Cortex of kidney (tissue), 1 donor: Measurements from ENCODE around the gene NEURL4.
"Not testable (repeated sequence)": the region's sequence is repeated elsewhere in the genome, so short reads cannot be mapped to it uniquely, and the experiment has no call there.

Experiments
- DNase-seq: peaks from one replicate; lab custom pipeline; 2025; lab: John Stamatoyannopoulos, UW

NEURL4 gene

GRCh38 chr17:7328840-7329373 lies at the start of gene NEURL4:
TSS of gene NEURL4 (minus strand) at chr17:7329335. CDS start at chr17:7329312, 23 bp downstream.
- DNase-seq, result no peak

GRCh38 chr17:7374353-7374752 lies 45.2 kb upstream of the NEURL4 start:
- no peak for DNase-seq

GRCh38 chr17:7370853-7371252 lies 41.7 kb upstream of the NEURL4 start:
- DNase-seq, result no peak

GRCh38 chr17:7369825-7370224 lies 40.7 kb upstream of the NEURL4 start:
- no peak for DNase-seq

GRCh38 chr17:7368599-7368994 lies 39.5 kb upstream of the NEURL4 start:
- not testable (repeated sequence) for DNase-seq

GRCh38 chr17:7367918-7368598 lies 38.9 kb upstream of the NEURL4 start:
- DNase-seq, result no peak

- DNase-seq, result no peak
These were observed 37.9 kb upstream of the NEURL4 start for GRCh38 chr17:7367083-7367482.

- not testable (repeated sequence) for DNase-seq
These were observed 36.8 kb upstream of the NEURL4 start for GRCh38 chr17:7365963-7366362.

- no peak for DNase-seq
These were observed 34.2 kb upstream of the NEURL4 start for GRCh38 chr17:7363311-7363710.

GRCh38 chr17:7361906-7362305 lies 32.8 kb upstream of the NEURL4 start:
- no peak for DNase-seq

GRCh38 chr17:7357381-7357780 lies 28.2 kb upstream of the NEURL4 start:
- DNase-seq, result no peak

- no peak for DNase-seq
These were observed 27.6 kb upstream of the NEURL4 start for GRCh38 chr17:7356756-7357155.

- no peak for DNase-seq
These were observed 27.0 kb upstream of the NEURL4 start for GRCh38 chr17:7356072-7356549.

- DNase-seq, result no peak
These were observed 26.4 kb upstream of the NEURL4 start for GRCh38 chr17:7355573-7355972.

- DNase-seq, result no peak
These were observed 25.9 kb upstream of the NEURL4 start, which contains the start of gene TMEM95 for GRCh38 chr17:7355053-7355452. TSS of gene TMEM95 (plus strand) at chr17:7355156. CDS start at chr17:7355205, 49 bp downstream.

- DNase-seq, result no peak
These were observed 25.2 kb upstream of the NEURL4 start for GRCh38 chr17:7354262-7354843.

GRCh38 chr17:7352910-7353635 lies 23.9 kb upstream of the NEURL4 start:
- no peak for DNase-seq

- DNase-seq, result no peak
These were observed 23.4 kb upstream of the NEURL4 start for GRCh38 chr17:7352503-7352889.

GRCh38 chr17:7351665-7352502 lies 22.7 kb upstream of the NEURL4 start, which contains the start of gene KCTD11:
TSS of gene KCTD11 (plus strand) at chr17:7352162.
- DNase-seq, result peak; percentile 27

GRCh38 chr17:7348478-7349242 lies 19.5 kb upstream of the NEURL4 start:
- no peak for DNase-seq
